ENCODE data around the gene IFT80. TPM values are rescaled to one million over a fixed set of nuclear protein-coding genes. Genes with fewer than 3 reads are reported as not detected.
A peak's percentile ranks its signal among the peaks of the same experiment; 100 is the strongest.
"Not testable (repeated sequence)": the region's sequence is repeated elsewhere in the genome, so short reads cannot be mapped to it uniquely, and the experiment has no call there.

The IFT80 gene
- total RNA-seq, 2 experiments from 2014 or later: 9.2 to 10.4 TPM

DNA sequence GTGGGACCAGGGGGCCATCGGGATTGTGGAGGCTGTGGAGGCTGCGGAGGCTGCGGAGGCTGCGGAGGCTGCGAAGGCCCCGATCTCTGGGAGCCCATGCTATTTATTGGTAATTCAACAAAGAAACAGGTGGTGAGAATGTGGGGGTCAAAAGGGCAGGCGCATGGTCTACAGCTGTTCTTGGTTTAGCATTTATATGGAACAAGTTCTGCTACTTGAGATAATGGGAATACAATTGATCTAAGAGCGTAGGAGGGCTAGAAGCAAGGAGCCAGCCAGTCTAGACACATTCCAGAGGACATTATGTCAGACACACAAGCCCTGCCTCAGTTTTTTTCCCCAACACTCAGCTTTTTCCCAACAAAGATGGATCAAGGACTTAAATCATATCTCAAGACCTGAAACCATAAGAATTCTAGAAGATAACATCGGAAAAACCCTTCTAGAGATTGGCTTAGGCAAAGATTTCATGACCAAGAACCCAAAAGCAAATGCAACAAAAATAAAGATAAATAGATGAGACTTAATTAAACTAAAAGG is 153.7 kb downstream of the IFT80 start:
- no peak for ATAC-seq
- Mint-ChIP-seq H3K36me3 (ENCODE audit: low read depth) (no peaks in the 10 kb centered on the region), H3K4me3 (no peak overlapping the region), H3K4me1 (ENCODE audit: low read depth) (no peaks in the 10 kb centered on the region), H3K27ac (no peak overlapping the region), H3K27me3 (peaks cover 11% of the 10 kb centered on the region), H3K9me3 (peaks cover 4% of the 10 kb centered on the region)
- POLR2A ChIA-PET: interaction anchor here (0.6 kb wide), 1 partner anchor 58 kb away, joined by 3 read pairs; no protein-coding TSS in a partner anchor
- DNase-seq: no peak
- CTCF ChIA-PET: no interaction called here
- TF ChIP-seq, protein P1, sequence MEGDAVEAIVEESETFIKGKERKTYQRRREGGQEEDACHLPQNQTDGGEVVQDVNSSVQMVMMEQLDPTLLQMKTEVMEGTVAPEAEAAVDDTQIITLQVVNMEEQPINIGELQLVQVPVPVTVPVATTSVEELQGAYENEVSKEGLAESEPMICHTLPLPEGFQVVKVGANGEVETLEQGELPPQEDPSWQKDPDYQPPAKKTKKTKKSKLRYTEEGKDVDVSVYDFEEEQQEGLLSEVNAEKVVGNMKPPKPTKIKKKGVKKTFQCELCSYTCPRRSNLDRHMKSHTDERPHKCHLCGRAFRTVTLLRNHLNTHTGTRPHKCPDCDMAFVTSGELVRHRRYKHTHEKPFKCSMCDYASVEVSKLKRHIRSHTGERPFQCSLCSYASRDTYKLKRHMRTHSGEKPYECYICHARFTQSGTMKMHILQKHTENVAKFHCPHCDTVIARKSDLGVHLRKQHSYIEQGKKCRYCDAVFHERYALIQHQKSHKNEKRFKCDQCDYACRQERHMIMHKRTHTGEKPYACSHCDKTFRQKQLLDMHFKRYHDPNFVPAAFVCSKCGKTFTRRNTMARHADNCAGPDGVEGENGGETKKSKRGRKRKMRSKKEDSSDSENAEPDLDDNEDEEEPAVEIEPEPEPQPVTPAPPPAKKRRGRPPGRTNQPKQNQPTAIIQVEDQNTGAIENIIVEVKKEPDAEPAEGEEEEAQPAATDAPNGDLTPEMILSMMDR (IDR thresholded peaks at IDR 0.05): no peak
- intact Hi-C loops (cut with micrococcal nuclease): no loop called here

DNA sequence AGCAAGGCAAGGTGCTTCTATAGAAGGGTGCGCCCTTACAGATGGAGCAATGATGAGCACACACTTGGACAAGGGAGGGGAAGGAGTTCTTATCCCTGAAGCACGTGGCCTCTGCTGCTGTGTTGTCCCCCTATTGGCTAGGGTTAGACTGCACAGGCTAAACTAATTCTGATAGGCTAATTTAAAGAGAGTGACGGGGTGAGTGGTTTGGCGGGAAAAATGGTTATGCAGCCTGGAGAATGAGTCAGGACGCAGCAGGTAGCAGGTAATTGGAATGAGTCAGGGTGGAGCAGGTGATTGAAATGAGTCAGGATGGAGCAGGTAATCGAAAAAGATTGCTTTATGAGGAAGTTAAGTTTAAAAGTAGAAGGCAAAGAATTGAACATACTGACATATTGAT is 158.3 kb downstream of the IFT80 start:
- H3K4me3 Mint-ChIP-seq; H3K36me3 Mint-ChIP-seq (ENCODE audit: low read depth); H3K27ac Mint-ChIP-seq; POLR2A ChIA-PET; DNase-seq; H3K9me3 Mint-ChIP-seq; CTCF ChIA-PET; ATAC-seq; intact Hi-C loops (cut with micrococcal nuclease); H3K4me1 Mint-ChIP-seq (ENCODE audit: low read depth): not testable (repeated sequence)
- H3K27me3 Mint-ChIP-seq: peaks cover 20% of the 10 kb centered on the region

- no peak for ATAC-seq
- ChIA-PET POLR2A (no interaction called here), CTCF (no interaction called here)
- no peaks in the 10 kb centered on the region for H3K9me3 Mint-ChIP-seq
- H3K4me3 Mint-ChIP-seq: no peak overlapping the region
- no peak for DNase-seq
- H3K27ac Mint-ChIP-seq: no peak overlapping the region
- TF ChIP-seq, protein P1 (IDR thresholded peaks at IDR 0.05): no peak
- intact Hi-C loops (cut with micrococcal nuclease): no loop called here
- H3K4me1 Mint-ChIP-seq (ENCODE audit: low read depth): no peaks in the 10 kb centered on the region
- peaks cover 26% of the 10 kb centered on the region for H3K27me3 Mint-ChIP-seq
- no peaks in the 10 kb centered on the region for H3K36me3 Mint-ChIP-seq (ENCODE audit: low read depth)
Observed at GRCh38 chr3:160232014-160232413, 167.0 kb downstream of the IFT80 start.

GRCh38 chr3:160227419-160227818 is 171.6 kb downstream of the IFT80 start:
- no peaks in the 10 kb centered on the region for H3K9me3 Mint-ChIP-seq
- POLR2A ChIA-PET: no interaction called here
- no peak overlapping the region for H3K27ac Mint-ChIP-seq
- intact Hi-C loops (cut with micrococcal nuclease): no loop called here
- H3K4me1 Mint-ChIP-seq (ENCODE audit: low read depth): peaks cover 10% of the 10 kb centered on the region
- no peak for DNase-seq
- H3K36me3 Mint-ChIP-seq (ENCODE audit: low read depth): no peaks in the 10 kb centered on the region
- no peak overlapping the region for H3K4me3 Mint-ChIP-seq
- TF ChIP-seq, protein P1 (IDR thresholded peaks at IDR 0.05): no peak
- no peak for ATAC-seq
- peaks cover 48% of the 10 kb centered on the region for H3K27me3 Mint-ChIP-seq
- CTCF ChIA-PET: interaction anchor here (2.6 kb wide), 1 partner anchor 64 kb away, joined by 9 read pairs; no protein-coding TSS in a partner anchor

DNA sequence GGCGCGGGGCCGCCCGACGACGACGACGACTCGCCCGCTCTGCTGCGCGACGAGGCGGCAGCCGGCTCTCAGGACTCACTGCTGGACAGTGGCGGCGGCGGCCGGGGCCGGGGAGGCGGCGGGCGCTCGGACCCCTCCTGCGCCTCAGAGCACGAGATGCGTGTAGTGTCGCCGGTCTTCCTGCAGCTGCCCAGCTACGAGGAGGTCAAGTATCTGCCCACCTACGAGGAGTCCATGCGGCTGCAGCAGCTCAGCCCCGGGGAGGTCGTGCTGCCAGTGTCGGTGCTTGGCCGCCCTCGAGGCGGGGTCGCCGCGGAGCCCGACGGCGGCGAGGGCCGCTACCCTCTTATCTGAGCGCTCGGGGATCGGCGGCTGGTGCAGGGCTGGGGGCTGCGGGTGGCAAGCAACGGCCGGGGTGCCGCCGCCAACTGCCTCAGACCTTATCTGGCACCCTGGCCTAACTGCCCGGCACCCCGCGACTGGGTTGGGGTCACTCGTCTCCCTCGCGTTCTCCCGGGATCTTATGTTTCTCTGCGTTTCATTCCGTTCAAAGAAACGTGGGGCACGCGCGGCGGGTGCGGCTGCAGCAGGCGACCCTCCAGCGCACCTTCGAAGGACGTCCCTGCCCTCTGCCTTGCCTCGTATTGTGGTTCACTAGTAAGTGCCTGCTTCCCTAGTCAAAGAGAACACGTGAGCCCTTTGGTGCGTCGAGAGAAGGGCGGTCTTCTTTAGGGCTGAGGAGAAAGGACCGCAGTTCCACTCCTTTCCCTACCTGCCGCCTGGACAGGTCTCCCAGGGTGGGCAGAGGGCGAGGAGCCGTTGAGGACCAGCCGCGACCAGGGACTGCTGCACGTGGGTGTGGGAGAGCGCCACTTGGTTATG is 172.8 kb downstream of the IFT80 start:
- intact Hi-C loops (cut with micrococcal nuclease): no loop called here
- no peak for ATAC-seq
- ChIA-PET CTCF (interaction anchor here (0.8 to 2.6 kb wide), 4 partner anchors 10 to 240 kb away, joined by 3 to 9 read pairs (median 4); no protein-coding TSS in a partner anchor), POLR2A (no interaction called here)
- DNase-seq: peak; percentile 6
- H3K36me3 Mint-ChIP-seq (ENCODE audit: low read depth): no peaks in the 10 kb centered on the region
- H3K27me3 Mint-ChIP-seq: peaks cover 52% of the 10 kb centered on the region
- no peaks in the 10 kb centered on the region for H3K9me3 Mint-ChIP-seq
- peaks cover 10% of the 10 kb centered on the region for H3K4me1 Mint-ChIP-seq (ENCODE audit: low read depth)
- H3K4me3 Mint-ChIP-seq: peak overlapping the region; percentile 39
- no peak overlapping the region for H3K27ac Mint-ChIP-seq
- TF ChIP-seq, protein P1 (IDR thresholded peaks at IDR 0.05): no peak

All from activated CD8-positive, alpha-beta T cell treated with anti-CD3 and anti-CD28 coated beads for 36 hours (primary cell).